ENCODE measurements around the gene ZMIZ2. TPM values are rescaled to one million over a fixed set of nuclear protein-coding genes. Genes with fewer than 3 reads are reported as not detected.

Gene ZMIZ2
- total RNA-seq, 2 donors from 2014 or later: 85.6 to 98.2 TPM

DNA sequence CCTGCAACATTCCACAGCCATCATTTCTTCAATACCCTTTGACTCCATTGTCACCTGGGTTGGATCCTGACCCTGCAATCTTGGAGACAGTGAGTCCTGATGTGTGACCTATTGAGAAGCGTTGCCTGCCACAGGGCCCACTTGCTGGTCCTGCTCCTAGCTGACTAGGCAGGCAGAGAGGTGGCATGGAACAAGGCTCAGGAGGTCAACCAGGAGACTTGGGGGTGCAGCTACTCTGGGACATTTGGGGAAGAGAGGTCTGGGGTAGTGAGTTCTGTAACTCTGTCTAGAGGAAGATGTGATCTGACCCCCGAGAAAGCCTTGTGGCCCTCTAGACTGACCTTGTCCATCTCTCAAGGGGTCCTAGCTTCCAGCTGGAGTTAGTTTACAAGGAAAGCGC lies 1.8 kb downstream of the ZMIZ2 start:
- Mint-ChIP-seq H3K4me1 (peaks cover 14% of the 10 kb centered on the region), H3K27ac (no peak overlapping the region), H3K36me3 (ENCODE audit: low read depth) (peaks cover 8% of the 10 kb centered on the region), H3K27me3 (ENCODE audit: insufficient read depth) (no peaks in the 10 kb centered on the region), H3K9me3 (no peaks in the 10 kb centered on the region), H3K4me3 (peak overlapping the region; percentile 80)
- DNase-seq: no peak
- Histone ChIP-seq H3K4me1 (ENCODE audit: control insufficient read depth, insufficient read depth, low read length) (no peaks in the 10 kb centered on the region), H3K36me3 (ENCODE audit: control insufficient read depth, insufficient read depth, low read length) (no peaks in the 10 kb centered on the region), H3K4me3 (ENCODE audit: low read length) (no peak overlapping the region), H3K9ac (ENCODE audit: extremely low read depth, low read length, poor library complexity, severe bottlenecking) (no peak overlapping the region), H3K27me3 (ENCODE audit: control insufficient read depth, insufficient read depth, low read length, poor library complexity, severe bottlenecking) (no peaks in the 10 kb centered on the region), H3K27ac (ENCODE audit: low read depth, low read length) (no peak overlapping the region), H3K9me3 (ENCODE audit: control insufficient read depth, low read length) (no peaks in the 10 kb centered on the region)
- WGBS, 2 experiments (ENCODE audit: insufficient coverage in 1 of 2, insufficient read length in 1 of 2): 94% methylated on average over 3 of the region's 3 CpGs
- TF ChIP-seq, protein P1, sequence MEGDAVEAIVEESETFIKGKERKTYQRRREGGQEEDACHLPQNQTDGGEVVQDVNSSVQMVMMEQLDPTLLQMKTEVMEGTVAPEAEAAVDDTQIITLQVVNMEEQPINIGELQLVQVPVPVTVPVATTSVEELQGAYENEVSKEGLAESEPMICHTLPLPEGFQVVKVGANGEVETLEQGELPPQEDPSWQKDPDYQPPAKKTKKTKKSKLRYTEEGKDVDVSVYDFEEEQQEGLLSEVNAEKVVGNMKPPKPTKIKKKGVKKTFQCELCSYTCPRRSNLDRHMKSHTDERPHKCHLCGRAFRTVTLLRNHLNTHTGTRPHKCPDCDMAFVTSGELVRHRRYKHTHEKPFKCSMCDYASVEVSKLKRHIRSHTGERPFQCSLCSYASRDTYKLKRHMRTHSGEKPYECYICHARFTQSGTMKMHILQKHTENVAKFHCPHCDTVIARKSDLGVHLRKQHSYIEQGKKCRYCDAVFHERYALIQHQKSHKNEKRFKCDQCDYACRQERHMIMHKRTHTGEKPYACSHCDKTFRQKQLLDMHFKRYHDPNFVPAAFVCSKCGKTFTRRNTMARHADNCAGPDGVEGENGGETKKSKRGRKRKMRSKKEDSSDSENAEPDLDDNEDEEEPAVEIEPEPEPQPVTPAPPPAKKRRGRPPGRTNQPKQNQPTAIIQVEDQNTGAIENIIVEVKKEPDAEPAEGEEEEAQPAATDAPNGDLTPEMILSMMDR (conservative IDR thresholded peaks at IDR 0.05): no peak

DNA sequence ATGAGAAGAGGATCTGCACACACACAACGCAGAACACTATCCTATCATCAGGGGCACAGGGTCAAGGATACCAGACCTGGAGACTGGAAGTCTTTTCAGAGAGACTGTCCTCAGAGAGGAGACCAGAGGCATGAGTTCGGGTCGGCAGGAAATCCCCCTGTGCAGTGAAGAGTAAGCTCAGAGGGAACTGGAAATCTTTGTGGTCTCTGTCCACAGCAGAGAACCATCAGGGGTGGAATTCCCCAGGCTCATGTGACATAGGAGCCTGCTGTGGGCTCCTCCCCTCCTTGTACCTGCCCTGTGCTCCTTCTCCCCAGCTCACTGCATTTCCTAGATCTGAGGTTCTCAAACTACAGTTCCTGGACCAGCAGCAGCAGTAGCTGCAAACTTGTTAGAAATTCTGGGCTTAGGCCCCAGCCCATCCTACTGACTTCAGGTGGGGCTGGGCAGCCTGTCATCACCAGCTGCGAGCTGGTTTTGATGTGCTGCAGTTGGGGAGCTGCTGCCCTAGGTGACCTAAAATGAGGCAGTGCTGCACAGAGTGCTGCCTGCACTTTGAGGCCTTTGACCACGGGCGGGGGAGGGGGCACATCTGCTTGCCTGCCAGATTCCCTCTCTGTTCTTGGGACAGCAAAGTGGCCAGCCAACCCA lies 2.4 kb downstream of the ZMIZ2 start:
- peak overlapping the region; percentile 80 for H3K4me3 Mint-ChIP-seq
- no peaks in the 10 kb centered on the region for H3K27me3 Mint-ChIP-seq (ENCODE audit: insufficient read depth)
- TF ChIP-seq, protein P1 (conservative IDR thresholded peaks at IDR 0.05): no peak
- 80 to 87% methylated on average over 5 to 6 of the region's 6 CpGs for WGBS, 2 experiments (ENCODE audit: insufficient coverage in 1 of 2, insufficient read length in 1 of 2)
- peaks cover 14% of the 10 kb centered on the region for H3K4me1 Mint-ChIP-seq
- H3K4me3 ChIP-seq (ENCODE audit: low read length): no peak overlapping the region
- H3K36me3 ChIP-seq (ENCODE audit: control insufficient read depth, insufficient read depth, low read length): no peaks in the 10 kb centered on the region
- H3K9ac ChIP-seq (ENCODE audit: extremely low read depth, low read length, poor library complexity, severe bottlenecking): no peak overlapping the region
- no peak overlapping the region for H3K27ac ChIP-seq (ENCODE audit: low read depth, low read length)
- no peaks in the 10 kb centered on the region for H3K9me3 Mint-ChIP-seq
- peak; percentile 51 for DNase-seq
- peaks cover 8% of the 10 kb centered on the region for H3K36me3 Mint-ChIP-seq (ENCODE audit: low read depth)
- H3K27ac Mint-ChIP-seq: peak overlapping the region; percentile 30
- no peaks in the 10 kb centered on the region for H3K9me3 ChIP-seq (ENCODE audit: control insufficient read depth, low read length)
- no peaks in the 10 kb centered on the region for H3K27me3 ChIP-seq (ENCODE audit: control insufficient read depth, insufficient read depth, low read length, poor library complexity, severe bottlenecking)
- H3K4me1 ChIP-seq (ENCODE audit: control insufficient read depth, insufficient read depth, low read length): no peaks in the 10 kb centered on the region

DNA sequence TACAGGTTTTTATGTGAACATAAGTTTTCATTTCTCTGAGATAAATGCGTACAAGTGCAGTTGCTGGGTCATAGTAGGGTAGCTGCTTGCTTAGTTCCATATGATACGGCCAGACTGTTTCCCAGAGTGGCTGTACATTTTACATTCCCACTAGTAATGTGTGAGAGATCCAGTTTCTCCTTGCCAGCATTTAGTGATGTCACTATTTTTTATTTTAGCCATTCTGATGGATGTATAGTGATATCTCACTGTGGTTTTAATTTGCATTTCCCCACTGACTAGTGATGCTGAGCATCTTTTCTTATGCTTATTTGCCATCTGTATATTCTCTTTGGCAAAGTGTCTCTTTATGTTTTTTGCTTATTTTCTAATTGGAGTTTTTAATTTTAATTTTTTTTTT lies 4.2 kb downstream of the ZMIZ2 start:
- Mint-ChIP-seq H3K4me3 (no peak overlapping the region), H3K4me1 (peaks cover 14% of the 10 kb centered on the region), H3K36me3 (ENCODE audit: low read depth) (peaks cover 12% of the 10 kb centered on the region), H3K9me3 (no peaks in the 10 kb centered on the region), H3K27me3 (ENCODE audit: insufficient read depth) (no peaks in the 10 kb centered on the region), H3K27ac (no peak overlapping the region)
- TF ChIP-seq, protein P1 (conservative IDR thresholded peaks at IDR 0.05): no peak
- Histone ChIP-seq H3K4me1 (ENCODE audit: control insufficient read depth, insufficient read depth, low read length) (no peaks in the 10 kb centered on the region), H3K4me3 (ENCODE audit: low read length) (no peak overlapping the region), H3K27ac (ENCODE audit: low read depth, low read length) (no peak overlapping the region), H3K9me3 (ENCODE audit: control insufficient read depth, low read length) (no peaks in the 10 kb centered on the region), H3K36me3 (ENCODE audit: control insufficient read depth, insufficient read depth, low read length) (no peaks in the 10 kb centered on the region), H3K27me3 (ENCODE audit: control insufficient read depth, insufficient read depth, low read length, poor library complexity, severe bottlenecking) (no peaks in the 10 kb centered on the region), H3K9ac (ENCODE audit: extremely low read depth, low read length, poor library complexity, severe bottlenecking) (no peak overlapping the region)
- 98 to 100% methylated on average over 1 to 2 of the region's 2 CpGs for WGBS, 2 experiments (ENCODE audit: insufficient coverage in 1 of 2, insufficient read length in 1 of 2)
- DNase-seq: no peak
